ENCODE measurements around the gene SRF. TPM values are rescaled to one million over a fixed set of nuclear protein-coding genes. Genes with fewer than 3 reads are reported as not detected.

The SRF gene
- total and polyA plus RNA-seq, 9 donors = 21.0 to 73.3 (median 32.3) TPM

- Histone ChIP-seq H3K9me3 (no peaks in the 10 kb centered on the region), H3K27ac (peak overlapping the region; percentile 91), H3K4me3 (peak overlapping the region; percentile 83), H3K27me3 (no peaks in the 10 kb centered on the region), H3K4me1 (ENCODE audit: insufficient read depth) (peaks cover 14% of the 10 kb centered on the region), H3K36me3 (no peaks in the 10 kb centered on the region)
- intact Hi-C loops (cut with DNase I) = no loop called here
- TF ChIP-seq EP300 (IDR thresholded peaks at IDR 0.05) (no peak), CTCF (IDR thresholded peaks at IDR 0.05) (no peak), POLR2A (IDR thresholded peaks at IDR 0.05) (no peak)
- 0 to 2% (median 1%) methylated on average over 3 to 57 of the region's 57 CpGs for WGBS, 3 donors
- DNase-seq = peak in 3 of 5 donors; percentile 29 to 70 (median 63)
These were observed 636 bp downstream of the SRF start for GRCh38 chr6:43171707-43172103.

GRCh38 chr6:43172104-43173007, 1.3 kb downstream of the SRF start:
- H3K9me3 ChIP-seq = no peaks in the 10 kb centered on the region
- H3K4me1 ChIP-seq (ENCODE audit: insufficient read depth) = peaks cover 14% of the 10 kb centered on the region
- DNase-seq = peak; percentile 62 to 79 (median 68)
- H3K27me3 ChIP-seq = no peaks in the 10 kb centered on the region
- H3K36me3 ChIP-seq = no peaks in the 10 kb centered on the region
- TF ChIP-seq CTCF (IDR thresholded peaks at IDR 0.05) (no peak), POLR2A (IDR thresholded peaks at IDR 0.05) (no peak), EP300 (IDR thresholded peaks at IDR 0.05) (no peak)
- intact Hi-C loops (cut with DNase I) = no loop called here
- 1% methylated on average over 46 of the region's 46 CpGs for WGBS, 3 donors
- H3K27ac ChIP-seq = peak overlapping the region; percentile 91
- peak overlapping the region; percentile 83 for H3K4me3 ChIP-seq

- Histone ChIP-seq H3K4me1 (ENCODE audit: insufficient read depth) (peaks cover 14% of the 10 kb centered on the region), H3K4me3 (peak overlapping the region; percentile 83), H3K36me3 (no peaks in the 10 kb centered on the region), H3K27ac (peak overlapping the region; percentile 34 to 91), H3K27me3 (no peaks in the 10 kb centered on the region), H3K9me3 (no peaks in the 10 kb centered on the region)
- whole genome bisulfite sequencing, 3 donors = 29 to 31% (median 29%) methylated on average over 11 of the region's 11 CpGs
- no peak for TF ChIP-seq CTCF (IDR thresholded peaks at IDR 0.05)
- no peak for TF ChIP-seq EP300 (IDR thresholded peaks at IDR 0.05)
- no peak for TF ChIP-seq POLR2A (IDR thresholded peaks at IDR 0.05)
- intact Hi-C loops (cut with DNase I) = no loop called here
- peak in 2 of 5 donors; percentile 25 to 47 for DNase-seq
These were observed 2.7 kb downstream of the SRF start for GRCh38 chr6:43173591-43174262.

- H3K27ac ChIP-seq = peak overlapping the region; percentile 34 to 91
- H3K4me1 ChIP-seq (ENCODE audit: insufficient read depth) = peaks cover 14% of the 10 kb centered on the region
- intact Hi-C loops (cut with DNase I) = no loop called here
- WGBS, 3 donors = 0 to 1% (median 1%) methylated on average over 31 to 32 of the region's 32 CpGs
- no peaks in the 10 kb centered on the region for H3K36me3 ChIP-seq
- H3K9me3 ChIP-seq = no peaks in the 10 kb centered on the region
- TF ChIP-seq POLR2A (IDR thresholded peaks at IDR 0.05) = peak; percentile 60
- TF ChIP-seq EP300 (IDR thresholded peaks at IDR 0.05) = peak; percentile 23
- TF ChIP-seq CTCF (IDR thresholded peaks at IDR 0.05) = peak in 2 of 3 donors; percentile 23 to 50
- peak; percentile 92 to 98 (median 94) for DNase-seq
- peak overlapping the region; percentile 83 for H3K4me3 ChIP-seq
- no peaks in the 10 kb centered on the region for H3K27me3 ChIP-seq
These were observed 3.4 kb downstream of the SRF start for GRCh38 chr6:43174263-43175112.
